Stimulated activated CD4-positive, alpha-beta T cell treated with anti-CD3 and anti-CD28 coated beads, TNF-alpha, amount 100 ng/mL, for 4 hours (primary cell): Measurements from ENCODE around the gene DSTN.

Experiments
- DNase-seq, 3 experiments: peaks; one replicate each; pipeline ENCODE4 v3.0.0-alpha.2; 2020; ENCODE audit warnings: low read depth in 3 of 3

Gene DSTN

GRCh38 chr20:17624070-17624469, 54.2 kb downstream of the DSTN start:
- no peak for DNase-seq

- DNase-seq = no peak
Measured at GRCh38 chr20:17624551-17625245, 54.8 kb downstream of the DSTN start.

- no peak for DNase-seq
Measured at GRCh38 chr20:17625246-17626051, 55.6 kb downstream of the DSTN start.

- no peak for DNase-seq
Measured at GRCh38 chr20:17626217-17627007, 56.5 kb downstream of the DSTN start.

GRCh38 chr20:17627101-17627955, 57.5 kb downstream of the DSTN start:
- no peak for DNase-seq

- no peak for DNase-seq
Measured at GRCh38 chr20:17628101-17628841, 58.4 kb downstream of the DSTN start.

GRCh38 chr20:17629025-17629424, 59.1 kb downstream of the DSTN start:
- DNase-seq = no peak

- no peak for DNase-seq
Measured at GRCh38 chr20:17629678-17630089, 59.8 kb downstream of the DSTN start.

- DNase-seq = no peak
Measured at GRCh38 chr20:17630151-17630805, 60.4 kb downstream of the DSTN start.

GRCh38 chr20:17630806-17631195, 60.9 kb downstream of the DSTN start:
- no peak for DNase-seq

GRCh38 chr20:17631576-17632319, 61.9 kb downstream of the DSTN start:
- no peak for DNase-seq

- no peak for DNase-seq
Measured at GRCh38 chr20:17633221-17633849, 63.5 kb downstream of the DSTN start.

GRCh38 chr20:17633850-17634500, 64.1 kb downstream of the DSTN start:
- no peak for DNase-seq

- DNase-seq = no peak
Measured at GRCh38 chr20:17634661-17635331, 64.9 kb downstream of the DSTN start.

- no peak for DNase-seq
Measured at GRCh38 chr20:17635332-17636244, 65.7 kb downstream of the DSTN start.

GRCh38 chr20:17636523-17637412, 66.9 kb downstream of the DSTN start:
- DNase-seq = no peak
